ENCODE results near the gene HOXB3. TPM values are rescaled to one million over a fixed set of nuclear protein-coding genes. Genes with fewer than 3 reads are reported as not detected.

HOXB3 gene
- total RNA-seq, 1 experiment from 2014 or later, result not detected

GRCh38 chr17:48505788-48506187, 84.3 kb downstream of the HOXB3 start:
- Histone ChIP-seq H2BK15ac (ENCODE audit: low read depth, low read length) (no peak overlapping the region), H3K56ac (ENCODE audit: insufficient read length, low read depth, low read length) (no peak overlapping the region), H4K91ac (ENCODE audit: insufficient read length, low read depth, low read length) (no peak overlapping the region), H3K23me2 (ENCODE audit: insufficient read length, low read depth, low read length, poor library complexity, severe bottlenecking) (no peaks in the 10 kb centered on the region), H3K23ac (ENCODE audit: insufficient read length, low read depth, low read length) (no peak overlapping the region), H2BK20ac (ENCODE audit: low read depth, low read length, poor library complexity, severe bottlenecking) (no peak overlapping the region), H3T11ph (ENCODE audit: low read length) (no peak overlapping the region), H2BK120ac (ENCODE audit: low read depth, low read length, poor library complexity, severe bottlenecking) (no peak overlapping the region), H3K4ac (ENCODE audit: low read depth, low read length) (no peak overlapping the region), H3K14ac (ENCODE audit: insufficient read depth, low read length) (no peak overlapping the region), H3K4me2 (ENCODE audit: insufficient read depth, insufficient read length, low read length) (no peak overlapping the region), H3K18ac (ENCODE audit: insufficient read length, low read depth, low read length) (no peak overlapping the region), H2AFZ (ENCODE audit: low read length) (no peak overlapping the region), H3K27ac (ENCODE audit: insufficient read length, low read depth, low read length) (no peak overlapping the region), H3K27me3 (ENCODE audit: insufficient read depth, low read length) (peaks cover 3% of the 10 kb centered on the region; the same call in 1 of the 2 replicates), H3K79me2 (ENCODE audit: insufficient read depth, low read length) (0 out of 2 replicates have a peak, but pooled peaks cover 2% of the 10 kb centered on the region), H2BK12ac (ENCODE audit: insufficient read length, low read depth, low read length) (no peak overlapping the region), H4K5ac (ENCODE audit: insufficient read length, low read depth, low read length) (no peak overlapping the region), H4K20me1 (ENCODE audit: control insufficient read depth, insufficient read depth, insufficient read length) (no peaks in the 10 kb centered on the region), H3K9me3 (ENCODE audit: control insufficient read depth, low read depth, low read length) (no peaks in the 10 kb centered on the region), H3K79me1 (ENCODE audit: insufficient read depth, low read depth, low read length, poor library complexity, severe bottlenecking) (no peaks in the 10 kb centered on the region), H2AK5ac (ENCODE audit: insufficient read length, low read length) (no peak overlapping the region), H4K8ac (replicated peaks; ENCODE audit: insufficient read length, low read depth, low read length) (no peak overlapping the region), H2BK5ac (ENCODE audit: insufficient read length, low read length) (no peak overlapping the region), H3K9ac (ENCODE audit: extremely low read depth, insufficient read length, low read length) (no peak overlapping the region), H3K4me1 (ENCODE audit: insufficient read depth, low read length) (no peaks in the 10 kb centered on the region)
- H3K27ac Mint-ChIP-seq, result no peak overlapping the region
- no CpG with 5 or more reads among the region's 1 CpG for WGBS (ENCODE audit: extremely low coverage, insufficient read length, low lambda C conversion rate)
- no peaks in the 10 kb centered on the region; a peak in 1 of 7 replicates for H3K36me3 Mint-ChIP-seq (ENCODE audit: insufficient read depth in 1 of 3, low read depth in 3 of 3)
- H3K4me3 Mint-ChIP-seq, result no peak overlapping the region
- peaks cover 16 to 22% of the 10 kb centered on the region in 2 experiments for H3K4me1 Mint-ChIP-seq
- no peak for TF ChIP-seq CTCF (conservative IDR thresholded peaks at IDR 0.05)
- H3K9me3 Mint-ChIP-seq, result no peaks in the 10 kb centered on the region
- DNase-seq, result no peak
- H3K27me3 Mint-ChIP-seq (ENCODE audit: low read depth), result peaks cover 76% of the 10 kb centered on the region
